ENCODE measurements around the gene TRAPPC3L. TPM values are rescaled to one million over a fixed set of nuclear protein-coding genes. Genes with fewer than 3 reads are reported as not detected.

Gene TRAPPC3L
- polyA plus RNA-seq, 1 of the 3 experiments (the other 2 are of a cell fraction): 0.03 TPM

DNA sequence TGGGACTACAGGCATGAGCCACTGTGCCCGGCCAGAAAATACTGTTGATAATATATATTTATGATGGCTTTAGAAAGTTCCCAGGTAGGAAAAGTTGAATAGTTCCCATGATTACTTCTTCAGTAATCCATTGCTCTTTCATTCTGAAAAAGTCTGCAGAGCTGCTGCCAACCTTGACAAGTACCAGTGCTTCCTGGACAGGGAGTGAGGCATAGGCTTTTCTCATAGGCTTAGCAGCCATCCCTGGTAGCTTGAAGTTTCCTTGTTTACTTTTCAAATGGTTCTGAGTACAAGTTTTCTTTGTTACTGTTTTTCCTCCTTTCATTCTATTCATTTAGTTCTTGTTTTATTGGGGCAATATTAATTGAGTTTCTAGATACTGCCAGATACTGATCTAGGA lies 33.7 kb upstream of the TRAPPC3L start:
- DNase-seq: no peak
- Histone ChIP-seq H3K4me1 (ENCODE audit: control insufficient read depth in 1 of 2, insufficient read depth in 2 of 2, low read depth in 1 of 2, low read length in 1 of 2) (peaks cover 0 to 6% of the 10 kb centered on the region in 2 experiments; a peak in 2 of 4 replicates), H3K4me3 (ENCODE audit: low read depth in 2 of 2, low read length in 1 of 2) (no peak overlapping the region), H3K4me2 (no peak overlapping the region), H3K9me2 (no peaks in the 10 kb centered on the region), H3K27ac (ENCODE audit: low read depth in 2 of 2, low read length in 1 of 2) (peak overlapping the region in 1 of 2 experiments; percentile 28; a peak in 1 of 4 replicates), H3K79me2 (ENCODE audit: insufficient read depth) (peaks cover 62% of the 10 kb centered on the region), H3K9ac (no peak overlapping the region), H3K9me3 (no peaks in the 10 kb centered on the region), H4K20me1 (ENCODE audit: insufficient read depth) (no peaks in the 10 kb centered on the region), H3K36me3 (replicated peaks in 1 of 2; ENCODE audit: control insufficient read depth in 1 of 2, insufficient read depth in 2 of 2, low read length in 1 of 2) (peaks cover 51 to 61% of the 10 kb centered on the region in 2 experiments), H3F3A (replicated peaks; ENCODE audit: insufficient read depth) (peaks cover 8% of the 10 kb centered on the region), H2AFZ (ENCODE audit: low read depth) (no peak overlapping the region), H3K27me3 (ENCODE audit: insufficient read depth) (no peaks in the 10 kb centered on the region)
- WGBS (ENCODE audit: low lambda C conversion rate): 100% methylated on average over 1 of the region's 1 CpG
- TF ChIP-seq GABPA (IDR thresholded peaks at IDR 0.05; ENCODE audit: low read depth): no peak
- no peak for TF ChIP-seq POLR2AphosphoS5 (IDR thresholded peaks at IDR 0.05; ENCODE audit: low read depth, low read length)
- no peak for TF ChIP-seq YY1 (IDR thresholded peaks at IDR 0.05; ENCODE audit: low read depth)
- TF ChIP-seq RAD21 (IDR thresholded peaks at IDR 0.05; ENCODE audit: low read length): no peak
- TF ChIP-seq MXI1 (IDR thresholded peaks at IDR 0.05; ENCODE audit: low read depth, low read length): no peak
- TF ChIP-seq, protein P1, sequence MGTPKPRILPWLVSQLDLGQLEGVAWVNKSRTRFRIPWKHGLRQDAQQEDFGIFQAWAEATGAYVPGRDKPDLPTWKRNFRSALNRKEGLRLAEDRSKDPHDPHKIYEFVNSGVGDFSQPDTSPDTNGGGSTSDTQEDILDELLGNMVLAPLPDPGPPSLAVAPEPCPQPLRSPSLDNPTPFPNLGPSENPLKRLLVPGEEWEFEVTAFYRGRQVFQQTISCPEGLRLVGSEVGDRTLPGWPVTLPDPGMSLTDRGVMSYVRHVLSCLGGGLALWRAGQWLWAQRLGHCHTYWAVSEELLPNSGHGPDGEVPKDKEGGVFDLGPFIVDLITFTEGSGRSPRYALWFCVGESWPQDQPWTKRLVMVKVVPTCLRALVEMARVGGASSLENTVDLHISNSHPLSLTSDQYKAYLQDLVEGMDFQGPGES (IDR thresholded peaks at IDR 0.05; ENCODE audit: low read depth, low read length): no peak
- no peak for TF ChIP-seq ZBTB33 (IDR thresholded peaks at IDR 0.05; ENCODE audit: borderline replicate concordance, low read depth)
- TF ChIP-seq, protein P2, sequence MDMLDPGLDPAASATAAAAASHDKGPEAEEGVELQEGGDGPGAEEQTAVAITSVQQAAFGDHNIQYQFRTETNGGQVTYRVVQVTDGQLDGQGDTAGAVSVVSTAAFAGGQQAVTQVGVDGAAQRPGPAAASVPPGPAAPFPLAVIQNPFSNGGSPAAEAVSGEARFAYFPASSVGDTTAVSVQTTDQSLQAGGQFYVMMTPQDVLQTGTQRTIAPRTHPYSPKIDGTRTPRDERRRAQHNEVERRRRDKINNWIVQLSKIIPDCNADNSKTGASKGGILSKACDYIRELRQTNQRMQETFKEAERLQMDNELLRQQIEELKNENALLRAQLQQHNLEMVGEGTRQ (IDR thresholded peaks at IDR 0.05; ENCODE audit: borderline replicate concordance, low read depth, low read length): no peak
- no peak for TF ChIP-seq EZH2phosphoT487 (IDR thresholded peaks at IDR 0.05; ENCODE audit: borderline replicate concordance, low read depth)
- no peak for TF ChIP-seq GATA2 (CRISPR knock-in tag; IDR thresholded peaks at IDR 0.05)
- TF ChIP-seq, protein P3, sequence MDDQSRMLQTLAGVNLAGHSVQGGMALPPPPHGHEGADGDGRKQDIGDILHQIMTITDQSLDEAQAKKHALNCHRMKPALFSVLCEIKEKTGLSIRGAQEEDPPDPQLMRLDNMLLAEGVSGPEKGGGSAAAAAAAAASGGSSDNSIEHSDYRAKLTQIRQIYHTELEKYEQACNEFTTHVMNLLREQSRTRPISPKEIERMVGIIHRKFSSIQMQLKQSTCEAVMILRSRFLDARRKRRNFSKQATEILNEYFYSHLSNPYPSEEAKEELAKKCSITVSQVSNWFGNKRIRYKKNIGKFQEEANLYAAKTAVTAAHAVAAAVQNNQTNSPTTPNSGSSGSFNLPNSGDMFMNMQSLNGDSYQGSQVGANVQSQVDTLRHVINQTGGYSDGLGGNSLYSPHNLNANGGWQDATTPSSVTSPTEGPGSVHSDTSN (IDR thresholded peaks at IDR 0.05): no peak
- TF ChIP-seq RCOR1 (IDR thresholded peaks at IDR 0.05; ENCODE audit: low read length): no peak
- TF ChIP-seq EP300 (IDR thresholded peaks at IDR 0.05; ENCODE audit: borderline replicate concordance in 1 of 2, low read depth in 1 of 2, low read length in 1 of 2): no peak
- ChIA-PET POLR2A (no interaction called here), CTCF (interaction anchor here (1.2 to 1.6 kb wide), 2 partner anchors 18 to 291 kb away, joined by 4 to 8 read pairs; no protein-coding TSS in a partner anchor)
